OCI-LY3 (cell line): Measurements from ENCODE around the gene FADS1.

ENCODE experiments used
- H2AFZ ChIP-seq: fragments of 200-600, 300-600 bp; shearing (Covaris generic); 2 replicates; pipeline ENCODE4 v1.6.0; 2014; ENCODE audit warnings: antibody characterized with exemption, low read depth, low read length
- H3K27ac ChIP-seq: fragments of 200-600, 300-600 bp; sonication (generic); 2 replicates; pipeline ENCODE4 v1.5.1; 2014; ENCODE audit warnings: mild to moderate bottlenecking, low read length, moderate library complexity, mixed read lengths
- H3K27me3 ChIP-seq: fragments of 200-600, 300-600 bp; sonication (generic); 2 replicates; pipeline ENCODE4 v1.6.1; 2014; ENCODE audit warnings: low read depth, low read length, mixed read lengths
- H3K36me3 ChIP-seq: fragments of 200-600, 300-600 bp; sonication (generic); replicated peaks from 2 replicates; pipeline ENCODE3; 2014; ENCODE audit warnings: low read depth, low read length, mixed read lengths
- H3K4me1 ChIP-seq: fragments of 300-600, 200-600 bp; sonication (generic); 2 replicates; pipeline ENCODE4 v1.6.1; 2014; ENCODE audit warnings: low read length, mixed read lengths
- H3K4me2 ChIP-seq: fragments of 200-600, 300-600 bp; sonication (generic); 2 replicates; pipeline ENCODE4 v1.6.1; 2014; ENCODE audit warnings: low read length, mixed read lengths
- H3K4me3 ChIP-seq: fragments of 300-600, 200-600 bp; sonication (generic); 2 replicates; pipeline ENCODE4 v1.5.1; 2014; ENCODE audit warnings: antibody characterized with exemption, mild to moderate bottlenecking, low read length, moderate library complexity
- H3K79me2 ChIP-seq: fragments of 300-600, 200-600 bp; shearing (Covaris generic); 2 replicates; pipeline ENCODE4 v1.6.1; 2014; ENCODE audit warnings: mild to moderate bottlenecking, low read length, mixed read lengths
- H3K9ac ChIP-seq: fragments of 300-600, 200-600 bp; shearing (Covaris generic); 2 replicates; pipeline ENCODE4 v1.6.0; 2014; ENCODE audit warnings: mild to moderate bottlenecking, low read length, moderate library complexity
- H3K9me3 ChIP-seq: fragments of 200-600, 300-600 bp; shearing (Covaris generic); 2 replicates; pipeline ENCODE4 v1.6.1; 2014; ENCODE audit warnings: low read length, mixed read lengths; ENCODE audit not compliant: insufficient read depth
- H4K20me1 ChIP-seq: fragments of 200-600, 300-600 bp; sonication (generic); 2 replicates; pipeline ENCODE4 v1.6.1; 2016; ENCODE audit warnings: low read length, mixed read lengths; ENCODE audit not compliant: insufficient read depth
- EZH2phosphoT487 ChIP-seq: fragments of 200-600 bp; shearing (Covaris generic); IDR thresholded peaks from 2 replicates; pipeline ENCODE4 v1.6.1; 2018; ENCODE audit warnings: antibody characterized with exemption, mixed run types, low read depth
- TF ChIP-seq, protein P1 (sequence below): fragments of 200-600, 300-600 bp; sonication (generic); IDR thresholded peaks from 2 replicates; pipeline ENCODE4 v1.5.1; 2014; ENCODE audit warnings: antibody characterized with exemption, low read length, low read depth

FADS1 gene

GRCh38 chr11:61847914-61848581 lies 31.2 kb upstream of the FADS1 start:
- no peak overlapping the region for H3K27ac ChIP-seq
- H3K4me1 ChIP-seq = no peaks in the 10 kb centered on the region
- no peak overlapping the region for H3K4me2 ChIP-seq
- no peaks in the 10 kb centered on the region for H3K9me3 ChIP-seq
- peaks cover 72% of the 10 kb centered on the region for H3K36me3 ChIP-seq
- no peak overlapping the region for H3K4me3 ChIP-seq
- no peak for TF ChIP-seq EZH2phosphoT487
- TF ChIP-seq, protein P1, sequence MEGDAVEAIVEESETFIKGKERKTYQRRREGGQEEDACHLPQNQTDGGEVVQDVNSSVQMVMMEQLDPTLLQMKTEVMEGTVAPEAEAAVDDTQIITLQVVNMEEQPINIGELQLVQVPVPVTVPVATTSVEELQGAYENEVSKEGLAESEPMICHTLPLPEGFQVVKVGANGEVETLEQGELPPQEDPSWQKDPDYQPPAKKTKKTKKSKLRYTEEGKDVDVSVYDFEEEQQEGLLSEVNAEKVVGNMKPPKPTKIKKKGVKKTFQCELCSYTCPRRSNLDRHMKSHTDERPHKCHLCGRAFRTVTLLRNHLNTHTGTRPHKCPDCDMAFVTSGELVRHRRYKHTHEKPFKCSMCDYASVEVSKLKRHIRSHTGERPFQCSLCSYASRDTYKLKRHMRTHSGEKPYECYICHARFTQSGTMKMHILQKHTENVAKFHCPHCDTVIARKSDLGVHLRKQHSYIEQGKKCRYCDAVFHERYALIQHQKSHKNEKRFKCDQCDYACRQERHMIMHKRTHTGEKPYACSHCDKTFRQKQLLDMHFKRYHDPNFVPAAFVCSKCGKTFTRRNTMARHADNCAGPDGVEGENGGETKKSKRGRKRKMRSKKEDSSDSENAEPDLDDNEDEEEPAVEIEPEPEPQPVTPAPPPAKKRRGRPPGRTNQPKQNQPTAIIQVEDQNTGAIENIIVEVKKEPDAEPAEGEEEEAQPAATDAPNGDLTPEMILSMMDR = no peak
- H3K79me2 ChIP-seq = no peaks in the 10 kb centered on the region; the same call in 1 of the 2 replicates
- H4K20me1 ChIP-seq = no peaks in the 10 kb centered on the region
- no peak overlapping the region for H3K9ac ChIP-seq
- no peaks in the 10 kb centered on the region for H3K27me3 ChIP-seq
- H2AFZ ChIP-seq = no peak overlapping the region

DNA sequence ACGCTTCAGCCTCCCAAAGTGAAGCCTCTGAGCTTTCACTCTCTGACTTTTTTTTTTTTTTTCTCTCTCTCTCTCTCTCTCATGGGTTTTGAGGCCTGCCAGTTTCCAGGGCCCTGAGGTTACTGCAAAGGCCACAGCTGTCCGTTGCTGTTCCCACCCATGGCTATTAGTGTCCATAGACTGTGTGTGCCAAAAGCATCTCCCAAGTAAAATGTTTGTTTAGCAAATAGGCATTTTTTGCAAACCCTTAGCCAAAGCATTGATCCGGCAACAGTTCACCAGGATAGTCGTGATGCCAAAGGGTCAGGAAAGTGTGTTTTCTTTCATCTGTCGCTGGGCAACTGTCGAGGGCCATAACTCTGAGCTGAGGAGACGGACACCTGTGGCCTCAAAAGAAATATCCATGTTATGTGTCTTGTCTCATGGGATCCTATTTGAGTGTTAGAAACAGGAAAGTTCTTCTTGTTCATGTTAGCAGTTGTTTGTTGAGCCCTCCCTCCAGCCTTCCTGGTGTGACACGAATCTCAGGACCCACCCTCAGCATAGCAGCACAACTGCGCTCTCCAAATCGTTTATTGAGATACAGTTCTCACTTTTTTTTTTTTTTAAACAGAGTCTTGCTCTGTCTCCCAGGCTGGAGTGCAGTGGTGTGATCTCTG lies 29.7 kb upstream of the FADS1 start:
- H3K9me3 ChIP-seq = no peaks in the 10 kb centered on the region
- no peaks in the 10 kb centered on the region; the same call in 1 of the 2 replicates for H4K20me1 ChIP-seq
- TF ChIP-seq, protein P1 = no peak
- TF ChIP-seq EZH2phosphoT487 = no peak
- no peak overlapping the region for H3K9ac ChIP-seq
- H3K4me1 ChIP-seq = no peaks in the 10 kb centered on the region
- H3K79me2 ChIP-seq = peaks cover 5% of the 10 kb centered on the region; the same call in 1 of the 2 replicates
- H3K36me3 ChIP-seq = peaks cover 78% of the 10 kb centered on the region
- no peak overlapping the region for H3K4me3 ChIP-seq
- H2AFZ ChIP-seq = no peak overlapping the region
- no peak overlapping the region for H3K4me2 ChIP-seq
- no peak overlapping the region for H3K27ac ChIP-seq
- H3K27me3 ChIP-seq = no peaks in the 10 kb centered on the region

DNA sequence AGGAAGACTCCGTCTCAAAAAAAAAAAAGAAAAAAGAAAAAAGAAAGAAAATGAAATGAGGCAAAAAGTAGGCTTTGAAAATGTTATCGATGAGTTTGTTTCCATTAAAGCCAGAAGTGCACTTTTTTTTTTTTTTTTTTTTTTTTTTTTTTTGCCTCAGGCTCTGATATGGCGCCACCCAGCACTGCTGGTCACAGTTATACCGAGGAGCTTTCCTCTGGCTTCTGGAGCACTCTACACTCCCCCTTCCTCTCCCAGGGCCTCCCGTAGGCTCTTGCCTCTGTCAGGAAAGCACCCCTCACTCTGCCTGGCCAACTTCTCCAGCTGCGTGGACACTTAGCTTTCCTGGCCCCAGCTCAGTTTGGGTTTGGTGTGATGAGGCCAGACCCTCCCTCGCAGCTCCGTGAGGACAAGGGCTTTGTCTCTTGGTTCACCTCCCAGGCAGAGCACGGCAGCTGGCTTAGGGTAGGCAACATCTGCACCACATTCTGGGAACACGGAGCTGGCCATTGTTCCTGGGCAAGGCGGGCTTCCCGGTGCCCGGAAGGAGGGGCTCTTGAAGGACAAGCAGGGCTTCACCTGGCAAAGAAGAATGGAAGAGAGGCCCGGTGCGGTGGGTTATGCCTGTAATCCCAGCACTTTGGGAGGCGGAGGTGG lies 28.2 kb upstream of the FADS1 start:
- no peak overlapping the region for H3K27ac ChIP-seq
- H3K9me3 ChIP-seq = no peaks in the 10 kb centered on the region
- TF ChIP-seq EZH2phosphoT487 = no peak
- TF ChIP-seq, protein P1 = no peak
- no peak overlapping the region for H3K4me2 ChIP-seq
- H3K9ac ChIP-seq = no peak overlapping the region
- H3K79me2 ChIP-seq = peaks cover 5% of the 10 kb centered on the region; the same call in 1 of the 2 replicates
- no peak overlapping the region for H3K4me3 ChIP-seq
- peaks cover under 1% of the 10 kb centered on the region; the same call in 1 of the 2 replicates for H4K20me1 ChIP-seq
- no peaks in the 10 kb centered on the region for H3K4me1 ChIP-seq
- peaks cover 81% of the 10 kb centered on the region for H3K36me3 ChIP-seq
- H2AFZ ChIP-seq = no peak overlapping the region
- H3K27me3 ChIP-seq = no peaks in the 10 kb centered on the region

DNA sequence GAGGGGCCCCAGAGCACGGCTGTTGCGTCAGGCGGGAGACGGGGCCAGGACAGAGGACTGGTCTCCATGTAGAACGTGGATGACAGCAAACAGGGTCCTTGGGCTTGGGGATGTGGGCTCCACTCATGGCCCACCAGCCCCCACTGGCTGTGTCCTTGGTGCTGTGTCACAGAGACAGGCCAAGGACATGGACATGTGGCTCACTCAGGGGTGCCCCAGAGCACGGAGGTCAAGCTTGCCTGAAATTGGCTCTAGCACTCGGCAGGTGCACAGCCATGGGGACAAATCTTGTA lies 25.7 kb upstream of the FADS1 start:
- H4K20me1 ChIP-seq = peaks cover 4% of the 10 kb centered on the region; the same call in 1 of the 2 replicates
- H3K27ac ChIP-seq = no peak overlapping the region
- H3K36me3 ChIP-seq = peaks cover 80% of the 10 kb centered on the region
- H3K4me1 ChIP-seq = no peaks in the 10 kb centered on the region
- peaks cover 8% of the 10 kb centered on the region for H3K79me2 ChIP-seq
- H2AFZ ChIP-seq = no peak overlapping the region
- H3K4me2 ChIP-seq = no peak overlapping the region
- TF ChIP-seq, protein P1 = no peak
- no peak for TF ChIP-seq EZH2phosphoT487
- no peaks in the 10 kb centered on the region for H3K27me3 ChIP-seq
- H3K4me3 ChIP-seq = no peak overlapping the region
- H3K9ac ChIP-seq = no peak overlapping the region
- H3K9me3 ChIP-seq = no peaks in the 10 kb centered on the region
